ENCODE measurements around the gene KCNN4.
A peak's percentile ranks its signal among the peaks of the same experiment; 100 is the strongest.
"Not testable (repeated sequence)": the region's sequence is repeated elsewhere in the genome, so short reads cannot be mapped to it uniquely, and the experiment has no call there.

KCNN4 gene

GRCh38 chr19:43775299-43775890, 5.4 kb downstream of the KCNN4 start:
- FAIRE-seq (no peak), DNase-seq (ENCODE audit: insufficient read length, low spot score) (no peak)

- not testable (repeated sequence) for FAIRE-seq; DNase-seq (ENCODE audit: insufficient read length, low spot score)
These were observed 5.9 kb downstream of the KCNN4 start for GRCh38 chr19:43774940-43775258.

- no peak for FAIRE-seq
- no peak for DNase-seq (ENCODE audit: insufficient read length, low spot score)
These were observed 6.5 kb downstream of the KCNN4 start for GRCh38 chr19:43774103-43774939.

- FAIRE-seq (no peak), DNase-seq (ENCODE audit: insufficient read length, low spot score) (no peak)
These were observed 7.1 kb downstream of the KCNN4 start for GRCh38 chr19:43773725-43774102.

GRCh38 chr19:43769256-43769655, 11.5 kb downstream of the KCNN4 start:
- no peak for FAIRE-seq

GRCh38 chr19:43768273-43769050, 12.3 kb downstream of the KCNN4 start:
- DNase-seq (ENCODE audit: insufficient read length, low spot score) (no peak), FAIRE-seq (no peak)

More at GRCh38 chr19:43769256-43769655, 11.5 kb downstream of the KCNN4 start:
- DNase-seq (ENCODE audit: insufficient read length, low spot score): no peak

- DNase-seq (ENCODE audit: insufficient read length, low spot score): no peak
- FAIRE-seq: no peak
These were observed 13.0 kb downstream of the KCNN4 start for GRCh38 chr19:43767818-43768217.

- DNase-seq (ENCODE audit: insufficient read length, low spot score) (no peak), FAIRE-seq (no peak)
These were observed 13.5 kb downstream of the KCNN4 start for GRCh38 chr19:43767316-43767715.

GRCh38 chr19:43766755-43767043, 14.1 kb downstream of the KCNN4 start:
- no peak for FAIRE-seq

GRCh38 chr19:43765109-43765876, 15.5 kb downstream of the KCNN4 start:
- peak; percentile 89 for DNase-seq (ENCODE audit: insufficient read length, low spot score)

More at GRCh38 chr19:43766755-43767043, 14.1 kb downstream of the KCNN4 start:
- DNase-seq (ENCODE audit: insufficient read length, low spot score): no peak

GRCh38 chr19:43764684-43765083, 16.1 kb downstream of the KCNN4 start:
- not testable (repeated sequence) for DNase-seq (ENCODE audit: insufficient read length, low spot score); FAIRE-seq

More at GRCh38 chr19:43765109-43765876, 15.5 kb downstream of the KCNN4 start:
- peak; percentile 88 for FAIRE-seq

- FAIRE-seq (no peak), DNase-seq (ENCODE audit: insufficient read length, low spot score) (no peak)
These were observed 17.3 kb downstream of the KCNN4 start for GRCh38 chr19:43763473-43763939.

- no peak for DNase-seq (ENCODE audit: insufficient read length, low spot score)
- no peak for FAIRE-seq
These were observed 18.0 kb downstream of the KCNN4 start for GRCh38 chr19:43762814-43763213.

GRCh38 chr19:43760941-43761340, 19.8 kb downstream of the KCNN4 start:
- FAIRE-seq: no peak
- no peak for DNase-seq (ENCODE audit: insufficient read length, low spot score)

- no peak for FAIRE-seq
- peak; percentile 69 for DNase-seq (ENCODE audit: insufficient read length, low spot score)
These were observed 21.3 kb downstream of the KCNN4 start for GRCh38 chr19:43759515-43759914.

- no peak for FAIRE-seq
These were observed 25.4 kb downstream of the KCNN4 start for GRCh38 chr19:43755256-43755801.

GRCh38 chr19:43754503-43755255, 26.1 kb downstream of the KCNN4 start, which contains the start of gene SMG9:
SMG9 (minus strand) TSS chr19:43754962; CDS start chr19:43750741, 4,221 bp downstream.
- peak; percentile 89 for FAIRE-seq
- DNase-seq (ENCODE audit: insufficient read length, low spot score): peak; percentile 96

More at GRCh38 chr19:43755256-43755801, 25.4 kb downstream of the KCNN4 start:
- no peak for DNase-seq (ENCODE audit: insufficient read length, low spot score)

GRCh38 chr19:43754253-43754502, 26.6 kb downstream of the KCNN4 start:
- DNase-seq (ENCODE audit: insufficient read length, low spot score) (no peak), FAIRE-seq (no peak)

GRCh38 chr19:43752287-43752875, 28.4 kb downstream of the KCNN4 start:
- DNase-seq (ENCODE audit: insufficient read length, low spot score) (no peak), FAIRE-seq (no peak)

All from HTR-8/SVneo (cell line).